Upper lobe of left lung (tissue), 6 donors: Measurements from ENCODE around the gene SLC4A7. TPM values are rescaled to one million over a fixed set of nuclear protein-coding genes. Genes with fewer than 3 reads are reported as not detected.
"Not testable (repeated sequence)": the region's sequence is repeated elsewhere in the genome, so short reads cannot be mapped to it uniquely, and the experiment has no call there.

Experiments used
- ATAC-seq, 2 donors: fragments of 200-7000 bp; cut with Tn5 transposase; one replicate each; pipeline ENCODE4 v1.9.1; 2022; ENCODE audit warnings: mild to moderate bottlenecking in 2 of 2, moderate library complexity in 2 of 2; ENCODE audit not compliant: low FRiP score in 2 of 2
- DNase-seq, 2 donors: peaks; one replicate each; pipeline ENCODE4 v3.0.0-alpha.2; 2019 to 2020
- H3K27ac ChIP-seq, 4 donors: fragments of 200-600 bp; sonication (generic); one replicate each; pipeline ENCODE4 v1.5.1; 2016 to 2019
- H3K27me3 ChIP-seq, 4 donors: fragments of 200-600 bp; sonication (generic); one replicate each; pipeline ENCODE4 v1.5.1; 2017 to 2019
- H3K36me3 ChIP-seq, 4 donors: fragments of 200-600 bp; sonication (generic); one replicate each; pipeline ENCODE4 v1.5.1; 2016 to 2019
- H3K4me1 ChIP-seq, 4 donors: fragments of 200-600 bp; sonication (generic); one replicate each; pipeline ENCODE4 v1.5.1; 2018 to 2019
- H3K4me3 ChIP-seq, 4 donors: fragments of 200-600 bp; sonication (generic); one replicate each; pipeline ENCODE4 v1.5.1; 2017 to 2019; ENCODE audit warnings: mild to moderate bottlenecking in 2 of 4, moderate library complexity in 1 of 4
- H3K9me3 ChIP-seq, 4 donors: fragments of 200-600 bp; sonication (generic); one replicate each; pipeline ENCODE4 v1.5.1; 2018 to 2019
- CTCF ChIP-seq, 6 experiments: fragments of 450-650 bp in 4 of 6; fragments of 200-600 bp in 2 of 6; sonication (generic) in 2 of 6; IDR thresholded peaks; one replicate each; pipeline ENCODE4 v1.5.1; 2016 to 2019; ENCODE audit warnings: antibody characterized with exemption in 6 of 6
- EP300 ChIP-seq, 4 donors: sonication (generic); formaldehyde crosslinking; IDR thresholded peaks; one replicate each; pipeline ENCODE4 v1.5.1; 2017; ENCODE audit warnings: antibody characterized with exemption in 4 of 4, control low read depth in 2 of 4
- POLR2A ChIP-seq, 4 donors: fragments of 450-650 bp; IDR thresholded peaks; one replicate each; pipeline ENCODE4 v1.5.1; 2016 to 2017; ENCODE audit warnings: antibody characterized with exemption in 4 of 4, mild to moderate bottlenecking in 2 of 4
- POLR2AphosphoS5 ChIP-seq, 2 donors: sonication (generic); formaldehyde crosslinking; IDR thresholded peaks; one replicate each; pipeline ENCODE4 v1.5.1; 2017; ENCODE audit warnings: antibody characterized with exemption in 2 of 2
- WGBS, 2 donors: methylation state at CpG; one replicate each; pipeline ENCODE4 v1.1.5; 2017 to 2018; 5-methylcytosine and 5-hydroxymethylcytosine counted together
- total RNA-seq, 6 donors: library from RNA; depleted of rRNA in 4 of 6; stranded (reverse); fragments of >200 nt in 4 of 6; gene quantifications; one replicate each; pipeline versions ENCODE4 v1.1.0 to v1.2.1, GENCODE V29; 2016 to 2021
- donor health status: DM: no; HTN: no; CAD: no; lungs with moderate emphysema.
- donor health status: DM: no; HTN: yes; CAD: no; lungs with severe emphysema.

The SLC4A7 gene
- 10 to 100 TPM; 11.8 to 40.5 (median 19.6) TPM for total RNA-seq

GRCh38 chr3:27484015-27484844 is at the start of gene SLC4A7:
Gene SLC4A7 (minus strand): TSS chr3:27484384. CDS start chr3:27484126, 258 bp downstream.
- 0 to 1% methylated on average over 12 to 23 of the region's 100 CpGs for WGBS, 2 donors
- Histone ChIP-seq H3K27me3 (no peaks in the 10 kb centered on the region), H3K4me3 (peak within 1 kb of the TSS; percentile 78 to 93 (median 82)), H3K4me1 (peaks cover 0 to 20% (median 7%) of the 10 kb centered on the region in 4 donors), H3K9me3 (no peaks in the 10 kb centered on the region), H3K27ac (peak within 1 kb of the TSS; percentile 92 to 95 (median 94)), H3K36me3 (no peaks in the 10 kb centered on the region)
- ATAC-seq (peak; percentile 98 to 99), DNase-seq (peak; percentile 99 to 100)
- TF ChIP-seq CTCF (IDR thresholded peaks at IDR 0.05) (peak in 1 of 6 experiments; percentile 23), EP300 (IDR thresholded peaks at IDR 0.05) (no peak), POLR2A (IDR thresholded peaks at IDR 0.05) (peak in 3 of 4 donors; percentile 90 to 99 (median 93)), POLR2AphosphoS5 (IDR thresholded peaks at IDR 0.05) (peak; percentile 87 to 98)

DNA sequence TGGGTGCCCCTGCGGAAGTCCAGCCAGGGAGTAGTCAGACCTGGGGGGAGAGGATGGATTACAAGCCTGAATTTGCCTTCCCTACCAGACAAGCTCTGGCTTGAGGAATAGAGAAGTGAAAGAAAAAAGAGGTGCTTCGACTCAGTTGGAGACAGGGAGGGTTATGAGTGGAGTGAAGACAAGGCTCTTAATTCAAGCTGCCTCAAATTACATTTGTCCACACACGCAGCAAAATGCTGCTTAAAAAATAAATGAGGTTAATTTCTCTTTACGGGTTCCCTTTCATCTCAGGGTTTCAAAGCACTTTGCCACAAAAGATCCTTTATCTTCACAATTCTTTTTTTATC is 49.0 kb upstream of the SLC4A7 start:
- Histone ChIP-seq H3K4me1 (peaks cover 14 to 22% (median 17%) of the 10 kb centered on the region in 4 donors), H3K9me3 (no peaks in the 10 kb centered on the region), H3K36me3 (no peaks in the 10 kb centered on the region), H3K27ac (peak overlapping the region in 3 of 4 donors; percentile 50 to 72 (median 62)), H3K27me3 (no peaks in the 10 kb centered on the region), H3K4me3 (no peak overlapping the region)
- 51 to 64% methylated on average over 4 of the region's 4 CpGs for WGBS, 2 donors
- DNase-seq (no peak), ATAC-seq (peak in 1 of 2 donors; percentile 18)
- TF ChIP-seq POLR2A (IDR thresholded peaks at IDR 0.05), result no peak
- TF ChIP-seq CTCF (IDR thresholded peaks at IDR 0.05), result no peak
- no peak for TF ChIP-seq POLR2AphosphoS5 (IDR thresholded peaks at IDR 0.05)

DNA sequence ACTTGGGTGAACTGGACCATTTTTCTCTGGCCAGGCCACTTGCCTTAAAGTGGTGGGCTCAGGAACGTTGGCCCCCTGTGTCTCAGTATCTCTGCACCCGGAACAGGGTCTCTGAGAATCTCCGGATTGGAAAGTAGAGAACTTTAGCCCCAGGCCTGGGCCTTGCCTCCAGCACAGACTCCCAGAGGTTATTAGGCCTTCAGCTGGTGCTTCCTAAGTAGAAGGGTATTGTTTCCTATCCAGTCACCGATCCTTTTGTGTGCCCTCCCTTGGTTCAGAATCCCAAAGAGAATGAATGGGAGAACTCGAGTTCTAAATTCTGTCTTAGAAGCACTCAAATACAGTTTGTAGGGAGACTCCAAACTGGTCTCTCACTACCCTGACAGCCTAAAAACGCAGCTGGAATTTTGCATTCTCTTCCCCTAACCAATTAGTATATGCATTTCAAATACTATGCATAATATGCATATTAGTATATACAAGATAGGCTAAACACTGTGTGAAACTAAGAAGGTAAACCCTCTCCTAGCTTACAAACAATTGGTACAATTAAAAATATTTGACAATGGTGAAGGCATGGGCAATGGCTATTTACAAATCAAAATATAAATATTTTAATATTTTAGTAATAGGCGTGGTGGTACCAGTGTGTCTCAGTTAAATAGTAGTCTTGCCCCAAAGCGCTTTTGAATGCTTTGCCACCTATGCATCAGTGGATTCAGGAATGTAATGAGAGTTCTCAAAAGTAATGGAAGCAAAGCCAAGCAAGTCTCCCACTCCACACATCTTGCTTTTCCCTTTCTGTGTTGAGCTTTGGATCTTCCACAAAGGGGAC is 48.5 kb upstream of the SLC4A7 start:
- DNase-seq (no peak), ATAC-seq (no peak)
- H3K27ac ChIP-seq, result peak overlapping the region in 1 of 4 donors; percentile 62
- H3K9me3 ChIP-seq, result no peaks in the 10 kb centered on the region
- H3K27me3 ChIP-seq, result no peaks in the 10 kb centered on the region
- no peak overlapping the region for H3K4me3 ChIP-seq
- TF ChIP-seq CTCF (IDR thresholded peaks at IDR 0.05) (no peak), POLR2A (IDR thresholded peaks at IDR 0.05) (no peak), EP300 (IDR thresholded peaks at IDR 0.05) (no peak), POLR2AphosphoS5 (IDR thresholded peaks at IDR 0.05) (no peak)
- peaks cover 14 to 22% (median 17%) of the 10 kb centered on the region in 4 donors for H3K4me1 ChIP-seq
- no peaks in the 10 kb centered on the region for H3K36me3 ChIP-seq
- 90 to 94% methylated on average over 8 of the region's 8 CpGs for WGBS, 2 donors

- not testable (repeated sequence) for H3K36me3 ChIP-seq, DNase-seq, H3K27ac ChIP-seq, H3K4me3 ChIP-seq, H3K27me3 ChIP-seq, H3K9me3 ChIP-seq, ATAC-seq
- peaks cover 14 to 22% (median 17%) of the 10 kb centered on the region in 4 donors for H3K4me1 ChIP-seq
- WGBS, 2 donors, result 94 to 95% methylated on average over 8 of the region's 8 CpGs
Measured at GRCh38 chr3:27531193-27531751, 47.1 kb upstream of the SLC4A7 start.

- DNase-seq (no peak), ATAC-seq (no peak)
- H3K4me3 ChIP-seq, result no peak overlapping the region
- TF ChIP-seq POLR2A (IDR thresholded peaks at IDR 0.05), result no peak
- TF ChIP-seq EP300 (IDR thresholded peaks at IDR 0.05), result no peak
- no peak for TF ChIP-seq CTCF (IDR thresholded peaks at IDR 0.05)
- TF ChIP-seq POLR2AphosphoS5 (IDR thresholded peaks at IDR 0.05), result no peak
- peaks cover 9 to 13% (median 10%) of the 10 kb centered on the region in 4 donors for H3K4me1 ChIP-seq
- no peaks in the 10 kb centered on the region for H3K9me3 ChIP-seq
- H3K27ac ChIP-seq, result no peak overlapping the region
- no peaks in the 10 kb centered on the region for H3K36me3 ChIP-seq
- no peaks in the 10 kb centered on the region for H3K27me3 ChIP-seq
Measured at GRCh38 chr3:27528791-27529190, 44.6 kb upstream of the SLC4A7 start.
